Right ventricle myocardium inferior (tissue), 1 donor: ENCODE data around the gene ATL2. TPM values are rescaled to one million over a fixed set of nuclear protein-coding genes. Genes with fewer than 3 reads are reported as not detected.
"Not testable (repeated sequence)": the region's sequence is repeated elsewhere in the genome, so short reads cannot be mapped to it uniquely, and the experiment has no call there.

ENCODE experiments used
- ATAC-seq: fragments of 200-7000 bp; cut with Tn5 transposase; one replicate; pipeline ENCODE4 v1.9.1; 2020; ENCODE audit warnings: mild to moderate bottlenecking, moderate library complexity
- DNase-seq: peaks from one replicate; pipeline ENCODE4 v3.0.0; 2021; ENCODE audit errors: missing footprints
- intact Hi-C: fragments of 100-400 bp; cut with DNase I; formaldehyde crosslinking; loops from one replicate; pipeline ENCODE4 v1.11.0; 2022
- total RNA-seq: library from RNA; stranded (reverse); fragmentation: NEBNext Ultra II Directional; extraction: Animal tissue kit (Norgen Biotek cat#: 25700); gene quantifications from one replicate; pipeline ENCODE4 v1.2.1, GENCODE V29; 2021
- donor health status: DM: no; HTN: yes; CAD: no; lungs with severe emphysema.

Gene ATL2
- total RNA-seq, 1 donor from 2014 or later = 31.7 TPM

- DNase-seq (no peak), ATAC-seq (no peak)
- intact Hi-C loops = no loop called here
Measured at GRCh38 chr2:38352336-38352735, 24.7 kb downstream of the ATL2 start.

- intact Hi-C loops = no loop called here
- DNase-seq = no peak
- no peak for ATAC-seq
Measured at GRCh38 chr2:38345323-38346038, 31.6 kb downstream of the ATL2 start.

- ATAC-seq = no peak
- DNase-seq = no peak
- intact Hi-C loops = no loop called here
Measured at GRCh38 chr2:38344813-38345212, 32.3 kb downstream of the ATL2 start.

- intact Hi-C loops = no loop called here
- ATAC-seq = no peak
- DNase-seq = no peak
Measured at GRCh38 chr2:38343212-38343611, 33.9 kb downstream of the ATL2 start.

GRCh38 chr2:38336621-38337020 lies 40.5 kb downstream of the ATL2 start:
- intact Hi-C loops = loop anchor here (1.0 kb wide), 1 partner anchor 9 kb away; no protein-coding TSS in a partner anchor
- DNase-seq (no peak), ATAC-seq (no peak)

- intact Hi-C loops = no loop called here
- ATAC-seq (no peak), DNase-seq (no peak)
Measured at GRCh38 chr2:38330754-38331153, 46.3 kb downstream of the ATL2 start.

GRCh38 chr2:38327580-38327979 lies 49.5 kb downstream of the ATL2 start:
- intact Hi-C loops = loop anchor here (1.0 kb wide), 1 partner anchor 9 kb away; no protein-coding TSS in a partner anchor
- ATAC-seq (no peak), DNase-seq (no peak)

- no peak for ATAC-seq
- intact Hi-C loops = no loop called here
- DNase-seq = no peak
Measured at GRCh38 chr2:38323623-38324022, 53.5 kb downstream of the ATL2 start.

- intact Hi-C loops = no loop called here
- ATAC-seq (no peak), DNase-seq (no peak)
Measured at GRCh38 chr2:38322224-38322914, 54.7 kb downstream of the ATL2 start.

- intact Hi-C loops = loop anchor here (5.0 to 10.0 kb wide), 3 partner anchors 128 to 426 kb away; no protein-coding TSS in a partner anchor
- not testable (repeated sequence) for DNase-seq
Measured at GRCh38 chr2:38319240-38319639, 57.8 kb downstream of the ATL2 start.

GRCh38 chr2:38317725-38318124 lies 59.3 kb downstream of the ATL2 start:
- intact Hi-C loops = loop anchor here (2.0 to 10.0 kb wide), 4 partner anchors 59 to 427 kb away; partner anchors contain the start of gene ATL2
- no peak for ATAC-seq
- no peak for DNase-seq

More at GRCh38 chr2:38319240-38319639, 57.8 kb downstream of the ATL2 start:
- ATAC-seq = not testable (repeated sequence)

- peak; percentile 50 for ATAC-seq
- intact Hi-C loops = loop anchor here (2.0 to 10.0 kb wide), 4 partner anchors 61 to 429 kb away; partner anchors contain the start of gene ATL2
- DNase-seq = no peak
Measured at GRCh38 chr2:38315707-38316333, 61.3 kb downstream of the ATL2 start.

GRCh38 chr2:38308821-38309220 lies 68.3 kb downstream of the ATL2 start:
- DNase-seq = no peak
- intact Hi-C loops = no loop called here
- ATAC-seq = no peak

GRCh38 chr2:38301969-38302702 lies 74.9 kb downstream of the ATL2 start:
- peak; percentile 26 for ATAC-seq
- no peak for DNase-seq
- intact Hi-C loops = no loop called here

GRCh38 chr2:38301340-38301968 lies 75.6 kb downstream of the ATL2 start:
- DNase-seq (peak; percentile 68), ATAC-seq (peak; percentile 28)
- intact Hi-C loops = no loop called here

GRCh38 chr2:38298539-38298938 lies 78.5 kb downstream of the ATL2 start:
- ATAC-seq = no peak
- intact Hi-C loops = no loop called here
- DNase-seq = no peak

- ATAC-seq (no peak), DNase-seq (peak; percentile 55)
- intact Hi-C loops = no loop called here
Measured at GRCh38 chr2:38296197-38296780, 80.8 kb downstream of the ATL2 start.

- intact Hi-C loops = no loop called here
- ATAC-seq (no peak), DNase-seq (no peak)
Measured at GRCh38 chr2:38294597-38294996, 82.5 kb downstream of the ATL2 start.
